Measurements from ENCODE around the gene ATXN7L1. TPM values are rescaled to one million over a fixed set of nuclear protein-coding genes. Genes with fewer than 3 reads are reported as not detected.

The ATXN7L1 gene
- total and polyA plus RNA-seq, 2 of the 4 experiments (the other 2 are of a cell fraction) = 3.5 to 4.3 TPM

DNA sequence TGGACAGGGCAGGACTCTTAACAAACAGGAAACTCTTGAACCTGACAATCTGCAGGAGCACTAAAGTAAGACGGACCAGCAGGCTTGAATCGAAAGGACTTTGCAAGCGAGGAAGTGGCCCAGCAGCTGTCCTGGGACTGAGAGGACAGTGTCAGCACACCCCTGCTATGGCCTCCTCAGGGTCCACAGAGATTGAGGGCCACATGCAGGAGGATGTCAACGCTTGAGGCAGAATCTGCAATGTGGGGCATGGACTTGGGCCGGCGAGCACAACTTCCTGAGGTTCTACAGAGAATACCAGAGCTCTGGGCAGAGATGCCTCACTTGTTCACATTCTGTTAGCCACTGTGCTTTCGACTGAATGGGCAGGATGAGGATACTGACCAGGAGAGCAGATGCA, 210.7 kb downstream of the ATXN7L1 start:
- no peak overlapping the region for H3K56ac ChIP-seq (ENCODE audit: extremely low read depth, insufficient read depth, low read length)
- peaks cover 10% of the 10 kb centered on the region; the same call in 1 of the 2 replicates for H3K36me3 ChIP-seq (ENCODE audit: control insufficient read depth, insufficient read depth, low read length)
- no peak overlapping the region for H2AK9ac ChIP-seq (replicated peaks; ENCODE audit: low read depth, low read length, poor library complexity)
- no peak overlapping the region for H2AFZ ChIP-seq (replicated peaks; ENCODE audit: low read length, poor library complexity)
- no peaks in the 10 kb centered on the region for H3K27me3 ChIP-seq (ENCODE audit: control insufficient read depth, insufficient read depth, low read length)
- in situ Hi-C loops (cut with MboI; ENCODE audit: low sequenced_read_pairs) = no loop called here
- no peak overlapping the region for H3K4me2 ChIP-seq (ENCODE audit: low read depth, low read length)
- no peak overlapping the region for H2BK5ac ChIP-seq (ENCODE audit: low read depth, low read length, poor library complexity, severe bottlenecking)
- DNase-seq (no peak), ATAC-seq (ENCODE audit: low read depth) (no peak)
- WGBS, 2 experiments (ENCODE audit: extremely low coverage in 2 of 2, insufficient read length in 1 of 2) = 93% methylated on average over 2 of the region's 7 CpGs; no CpG with 5 or more reads in 1 of the 2 experiments
- no peak overlapping the region for H3K27ac ChIP-seq (ENCODE audit: insufficient read depth, low read length)
- no peak overlapping the region for H3K14ac ChIP-seq (replicated peaks; ENCODE audit: low read depth, low read length)
- no peak overlapping the region for H4K8ac ChIP-seq (ENCODE audit: low read depth in 2 of 2, low read length in 2 of 2)
- dilution Hi-C loops (cut with HindIII; ENCODE audit: low sequenced_read_pairs, unreplicated experiment) = no loop called here
- no peaks in the 10 kb centered on the region; the same call in 1 of the 2 replicates for H3K4me1 ChIP-seq (ENCODE audit: control insufficient read depth, insufficient read depth, low read length)
- no peaks in the 10 kb centered on the region for H3K9me3 ChIP-seq (ENCODE audit: control insufficient read depth, insufficient read depth, low read length)
- H3K4ac ChIP-seq (ENCODE audit: low read depth, low read length) = no peak overlapping the region
- BruUV-seq (replicated peaks) = no TSS peak
- H3K4me3 ChIP-seq (ENCODE audit: insufficient read depth, low read depth, low read length) = no peak overlapping the region
- no peak overlapping the region for H3K23ac ChIP-seq (ENCODE audit: low read depth, low read length)
- H4K20me1 ChIP-seq (ENCODE audit: insufficient read depth, low read length) = no peaks in the 10 kb centered on the region; the same call in 1 of the 2 replicates
- CTCF ChIA-PET = interaction anchor here (0.8 kb wide), 1 partner anchor 377 kb away, joined by 3 read pairs; no protein-coding TSS in a partner anchor
- no peak overlapping the region for H4K91ac ChIP-seq (ENCODE audit: insufficient read depth, low read depth, low read length)
- no peaks in the 10 kb centered on the region for H3K79me1 ChIP-seq (ENCODE audit: low read depth in 1 of 2, low read length in 2 of 2)
- no peak overlapping the region for H3K18ac ChIP-seq (ENCODE audit: low read depth, low read length)
- H2BK120ac ChIP-seq (ENCODE audit: low read depth, low read length) = no peak overlapping the region
- no peak overlapping the region for H2AK5ac ChIP-seq (ENCODE audit: low read depth, low read length)
- H2BK20ac ChIP-seq (ENCODE audit: low read depth, low read length) = no peak overlapping the region
- intact Hi-C loops (cut with micrococcal nuclease) = no loop called here
- no peak overlapping the region for H4K5ac ChIP-seq (ENCODE audit: low read depth, low read length)
- H3K9ac ChIP-seq (ENCODE audit: low read depth, low read length) = no peak overlapping the region
- POLR2A ChIA-PET (ENCODE audit: unreplicated experiment) = no interaction called here
- H3K9me1 ChIP-seq (ENCODE audit: insufficient read depth, low read length) = peaks cover 7% of the 10 kb centered on the region; the same call in 1 of the 2 replicates
- TF ChIP-seq BHLHE40 (IDR thresholded peaks at IDR 0.05; ENCODE audit: low read depth, low read length) (no peak), CEBPB (IDR thresholded peaks at IDR 0.05; ENCODE audit: low read depth, low read length) (no peak), CHD1 (IDR thresholded peaks at IDR 0.05; ENCODE audit: low read depth, low read length) (no peak), RCOR1 (IDR thresholded peaks at IDR 0.05; ENCODE audit: insufficient replicate concordance, low read length) (no peak), NFE2L2 (IDR thresholded peaks at IDR 0.05; ENCODE audit: low read depth, low read length) (no peak), MAZ (IDR thresholded peaks at IDR 0.05; ENCODE audit: borderline replicate concordance, low read depth, low read length) (no peak), RAD21 (IDR thresholded peaks at IDR 0.05; ENCODE audit: low read length) (no peak)
- no peak overlapping the region for H2BK15ac ChIP-seq (ENCODE audit: low read depth, low read length)

Data from IMR-90 (cell line).